Omental fat pad (tissue), 4 donors: ENCODE data around the gene ARID3A. TPM values are rescaled to one million over a fixed set of nuclear protein-coding genes. Genes with fewer than 3 reads are reported as not detected.
A peak's percentile ranks its signal among the peaks of the same experiment; 100 is the strongest.

Source experiments
- ATAC-seq: fragments of 150-250 bp; one replicate; pipeline ENCODE4 v1.9.1; 2016; ENCODE audit warnings: mild to moderate bottlenecking, moderate library complexity; ENCODE audit not compliant: low FRiP score
- DNase-seq: peaks from one replicate; pipeline ENCODE4 v3.0.0-alpha.2; 2019; ENCODE audit warnings: low spot score
- CTCF ChIP-seq, 3 donors: fragments of 450-650 bp; IDR thresholded peaks; one replicate each; pipeline ENCODE4 v1.5.1; 2016 to 2017; ENCODE audit warnings: antibody characterized with exemption in 3 of 3, mild to moderate bottlenecking in 3 of 3, moderate library complexity in 2 of 3
- total RNA-seq, 4 donors: library from RNA; depleted of rRNA; stranded (reverse); fragments of >200 nt; gene quantifications; one replicate each; pipeline ENCODE4 v1.1.0, GENCODE V29; 2016

The ARID3A gene
- total RNA-seq, 4 donors from 2014 or later = 3.7 to 15.1 (median 7.7) TPM

GRCh38 chr19:977058-977464 is 51.2 kb downstream of the ARID3A start:
- ATAC-seq = no peak
- TF ChIP-seq CTCF (IDR thresholded peaks at IDR 0.05) = no peak
- DNase-seq = no peak

DNA sequence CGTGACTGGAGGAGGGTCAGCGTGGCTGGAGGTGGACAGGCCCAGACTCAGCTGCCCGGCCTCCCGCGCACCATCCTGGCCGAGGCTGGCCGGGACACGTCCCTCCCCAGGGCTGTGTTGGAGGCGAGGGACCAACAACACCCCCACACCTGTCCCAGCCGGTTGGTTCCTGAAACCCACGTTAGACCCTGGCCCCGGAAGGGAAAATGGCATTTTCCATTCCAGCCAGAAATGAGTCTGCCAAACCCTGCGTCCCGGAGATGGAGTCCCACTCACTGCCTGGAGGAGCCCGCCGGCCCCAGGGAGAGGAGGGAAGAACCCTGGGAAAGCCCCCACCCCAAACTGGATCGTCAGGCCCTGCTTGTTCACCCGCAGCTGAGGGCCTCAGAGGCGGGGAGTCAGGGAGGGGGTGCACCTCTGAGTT is 53.5 kb downstream of the ARID3A start:
- TF ChIP-seq CTCF (IDR thresholded peaks at IDR 0.05) = no peak
- DNase-seq = no peak
- no peak for ATAC-seq

DNA sequence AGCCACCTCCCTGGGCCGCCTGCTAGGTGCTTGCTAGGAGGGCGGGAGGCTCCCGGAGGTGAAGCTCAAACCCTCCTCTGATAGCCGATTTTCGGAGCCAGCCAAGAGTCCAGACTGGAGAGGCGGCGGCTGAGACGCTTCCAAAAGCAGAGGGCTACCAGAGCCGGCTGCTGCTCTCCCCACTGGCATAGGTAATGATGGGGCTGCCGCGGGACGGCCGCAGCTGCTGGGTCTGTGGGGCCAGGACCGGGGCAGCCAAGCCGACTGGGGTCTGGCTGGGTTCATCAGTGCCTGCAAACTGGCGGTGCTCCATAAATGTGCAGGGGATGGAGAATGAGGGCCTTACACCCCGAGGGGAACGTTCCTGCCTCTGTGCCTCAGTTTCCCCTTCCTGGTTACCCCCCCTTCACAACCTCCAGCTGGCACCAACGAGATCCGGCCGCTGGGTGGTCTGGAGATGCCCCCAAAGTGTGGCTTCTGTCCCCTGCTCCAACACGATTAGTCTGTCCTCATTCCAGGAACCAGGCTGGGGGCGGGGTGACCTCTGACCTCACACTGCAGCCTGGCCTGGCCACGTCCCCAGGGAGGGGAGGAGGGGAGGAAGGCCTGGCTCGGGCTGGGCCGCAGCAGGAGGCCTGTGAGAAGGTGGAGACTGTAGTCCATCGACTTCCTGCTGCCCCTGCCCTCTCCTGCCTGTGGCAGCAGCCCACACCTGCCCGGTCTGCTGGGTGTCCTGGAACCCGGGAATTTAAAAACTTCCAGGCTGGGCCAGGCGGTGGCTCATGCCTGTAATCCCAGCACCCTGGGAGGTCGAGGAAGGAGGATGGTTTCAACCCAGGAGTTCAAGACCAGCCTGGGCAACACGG is 54.5 kb downstream of the ARID3A start:
- no peak for ATAC-seq
- TF ChIP-seq CTCF (IDR thresholded peaks at IDR 0.05) = no peak
- no peak for DNase-seq

- TF ChIP-seq CTCF (IDR thresholded peaks at IDR 0.05) = peak in 2 of 3 donors; percentile 93 to 97
- ATAC-seq = peak; percentile 65
- no peak for DNase-seq
These were observed 56.8 kb downstream of the ARID3A start for GRCh38 chr19:982567-983170.

- ATAC-seq (peak; percentile 88), DNase-seq (peak; percentile 88)
- TF ChIP-seq CTCF (IDR thresholded peaks at IDR 0.05) = peak in 1 of 3 donors; percentile 6
These were observed 58.5 kb downstream of the ARID3A start, which contains the start of gene WDR18 for GRCh38 chr19:984165-984967. TSS of gene WDR18 (plus strand) at chr19:984345. CDS start at chr19:984354, 9 bp downstream.

DNA sequence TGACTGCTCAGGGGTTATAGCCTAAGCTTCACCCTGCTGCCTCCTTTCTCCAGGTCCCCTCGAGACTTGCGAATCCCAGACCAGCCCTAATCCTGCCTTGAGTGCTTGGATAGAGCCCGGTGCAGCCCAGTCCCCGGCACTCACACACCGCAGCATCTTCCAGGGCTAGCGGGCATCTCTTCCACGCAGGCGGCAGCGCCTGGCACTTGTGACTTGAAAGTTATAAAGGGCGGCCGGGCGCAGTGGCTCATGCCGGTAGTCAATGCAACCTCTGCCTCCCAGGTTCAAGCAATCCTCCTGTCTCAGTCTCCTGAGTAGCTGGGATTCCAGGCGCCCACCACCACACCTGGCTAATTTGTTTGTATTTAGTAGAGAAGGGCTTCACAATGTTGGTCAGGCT is 60.2 kb downstream of the ARID3A start:
- TF ChIP-seq CTCF (IDR thresholded peaks at IDR 0.05) = no peak
- DNase-seq (no peak), ATAC-seq (no peak)
